ENCODE results near the gene HK1.
"Not testable (repeated sequence)": the region's sequence is repeated elsewhere in the genome, so short reads cannot be mapped to it uniquely, and the experiment has no call there.

The HK1 gene

DNA sequence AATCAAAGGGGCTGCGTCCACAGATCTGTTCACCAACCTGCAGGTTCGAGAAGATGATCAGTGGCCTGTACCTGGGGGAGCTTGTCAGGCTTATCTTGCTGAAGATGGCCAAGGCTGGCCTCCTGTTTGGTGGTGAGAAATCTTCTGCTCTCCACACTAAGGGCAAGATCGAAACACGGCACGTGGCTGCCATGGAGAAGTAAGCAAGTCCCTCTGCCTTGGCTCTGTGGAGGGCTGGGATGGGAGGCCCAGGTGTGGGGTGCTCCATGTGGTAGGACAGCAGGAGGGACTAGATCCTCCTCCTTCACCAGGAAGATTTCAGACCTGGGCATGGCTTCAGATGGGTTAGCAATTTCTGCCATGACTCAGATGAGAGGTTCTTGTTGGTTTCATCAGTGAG lies 32.3 kb upstream of the HK1 start:
- Histone ChIP-seq H3K4me3 (ENCODE audit: low read depth, low read length) (no peak overlapping the region), H3K9ac (no peak overlapping the region), H3K4me2 (ENCODE audit: low read length) (no peak overlapping the region), H3K9me3 (ENCODE audit: control insufficient read depth, low read length) (no peaks in the 10 kb centered on the region), H3K27ac (no peak overlapping the region), H3K36me3 (ENCODE audit: control insufficient read depth, insufficient read depth, low read length) (no peaks in the 10 kb centered on the region), H3K27me3 (ENCODE audit: control insufficient read depth, insufficient read depth, low read length) (no peaks in the 10 kb centered on the region), H3K79me2 (no peaks in the 10 kb centered on the region), H2AFZ (no peak overlapping the region), H3K4me1 (no peaks in the 10 kb centered on the region)
- TF ChIP-seq, protein P1, sequence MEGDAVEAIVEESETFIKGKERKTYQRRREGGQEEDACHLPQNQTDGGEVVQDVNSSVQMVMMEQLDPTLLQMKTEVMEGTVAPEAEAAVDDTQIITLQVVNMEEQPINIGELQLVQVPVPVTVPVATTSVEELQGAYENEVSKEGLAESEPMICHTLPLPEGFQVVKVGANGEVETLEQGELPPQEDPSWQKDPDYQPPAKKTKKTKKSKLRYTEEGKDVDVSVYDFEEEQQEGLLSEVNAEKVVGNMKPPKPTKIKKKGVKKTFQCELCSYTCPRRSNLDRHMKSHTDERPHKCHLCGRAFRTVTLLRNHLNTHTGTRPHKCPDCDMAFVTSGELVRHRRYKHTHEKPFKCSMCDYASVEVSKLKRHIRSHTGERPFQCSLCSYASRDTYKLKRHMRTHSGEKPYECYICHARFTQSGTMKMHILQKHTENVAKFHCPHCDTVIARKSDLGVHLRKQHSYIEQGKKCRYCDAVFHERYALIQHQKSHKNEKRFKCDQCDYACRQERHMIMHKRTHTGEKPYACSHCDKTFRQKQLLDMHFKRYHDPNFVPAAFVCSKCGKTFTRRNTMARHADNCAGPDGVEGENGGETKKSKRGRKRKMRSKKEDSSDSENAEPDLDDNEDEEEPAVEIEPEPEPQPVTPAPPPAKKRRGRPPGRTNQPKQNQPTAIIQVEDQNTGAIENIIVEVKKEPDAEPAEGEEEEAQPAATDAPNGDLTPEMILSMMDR (IDR thresholded peaks at IDR 0.05) = no peak

DNA sequence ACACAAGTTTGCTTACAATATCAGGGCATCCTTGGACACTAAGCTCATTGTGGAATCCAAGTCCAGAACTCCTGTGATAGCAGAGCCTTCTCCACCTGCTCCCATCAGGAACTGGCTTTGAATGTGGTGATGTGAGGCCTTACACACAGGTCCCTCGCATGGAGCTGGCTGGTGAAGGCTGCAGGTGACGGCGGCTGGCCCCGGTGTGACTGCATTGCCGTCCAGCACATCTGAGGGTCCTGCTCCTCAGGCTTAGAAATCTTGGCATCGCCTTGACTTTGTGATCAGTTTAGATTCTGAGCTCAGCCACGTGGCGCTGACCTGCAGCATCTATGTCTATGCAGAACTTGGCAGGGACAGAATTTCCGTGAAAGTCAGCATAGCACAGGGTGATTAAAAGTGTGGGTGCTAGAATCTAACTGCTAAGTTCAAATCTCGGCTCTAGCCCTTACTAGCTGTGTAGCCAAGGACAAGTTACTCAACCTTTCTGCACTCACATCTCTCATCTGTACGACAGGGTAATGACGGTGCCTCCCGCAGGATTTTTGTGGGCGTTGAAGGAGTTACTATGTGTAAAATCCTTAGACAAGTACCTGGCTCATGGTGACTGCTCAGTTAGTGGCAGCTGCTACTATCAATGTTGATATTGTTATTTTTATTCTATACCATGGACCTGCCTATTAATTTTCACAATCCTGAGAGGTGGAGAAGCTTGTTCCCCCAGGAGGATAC lies 31.5 kb upstream of the HK1 start:
- no peaks in the 10 kb centered on the region for H3K4me1 ChIP-seq
- no peak overlapping the region for H2AFZ ChIP-seq
- TF ChIP-seq, protein P1 (IDR thresholded peaks at IDR 0.05) = no peak
- H3K9ac ChIP-seq = no peak overlapping the region
- H3K4me2 ChIP-seq (ENCODE audit: low read length) = no peak overlapping the region
- H3K4me3 ChIP-seq (ENCODE audit: low read depth, low read length) = no peak overlapping the region
- no peaks in the 10 kb centered on the region for H3K79me2 ChIP-seq
- H3K27ac ChIP-seq = no peak overlapping the region
- H3K9me3 ChIP-seq (ENCODE audit: control insufficient read depth, low read length) = no peaks in the 10 kb centered on the region
- no peaks in the 10 kb centered on the region for H3K36me3 ChIP-seq (ENCODE audit: control insufficient read depth, insufficient read depth, low read length)
- no peaks in the 10 kb centered on the region for H3K27me3 ChIP-seq (ENCODE audit: control insufficient read depth, insufficient read depth, low read length)

DNA sequence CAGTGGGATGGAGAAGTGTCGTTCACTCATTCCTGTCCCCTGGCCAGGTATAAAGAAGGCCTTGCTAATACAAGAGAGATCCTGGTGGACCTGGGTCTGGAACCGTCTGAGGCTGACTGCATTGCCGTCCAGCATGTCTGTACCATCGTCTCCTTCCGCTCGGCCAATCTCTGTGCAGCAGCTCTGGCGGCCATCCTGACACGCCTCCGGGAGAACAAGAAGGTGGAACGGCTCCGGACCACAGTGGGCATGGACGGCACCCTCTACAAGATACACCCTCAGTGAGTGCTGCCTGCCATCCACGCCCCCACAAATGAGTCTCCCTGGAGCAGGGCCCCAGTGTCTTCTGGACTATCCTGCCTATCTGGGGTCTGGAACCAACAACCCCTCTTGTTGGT lies 31.0 kb upstream of the HK1 start:
- TF ChIP-seq, protein P1 (IDR thresholded peaks at IDR 0.05) = no peak
- no peaks in the 10 kb centered on the region for H3K9me3 ChIP-seq (ENCODE audit: control insufficient read depth, low read length)
- no peak overlapping the region for H2AFZ ChIP-seq
- H3K36me3 ChIP-seq (ENCODE audit: control insufficient read depth, insufficient read depth, low read length) = no peaks in the 10 kb centered on the region
- no peaks in the 10 kb centered on the region for H3K27me3 ChIP-seq (ENCODE audit: control insufficient read depth, insufficient read depth, low read length)
- H3K4me3 ChIP-seq (ENCODE audit: low read depth, low read length) = no peak overlapping the region
- no peak overlapping the region for H3K9ac ChIP-seq
- no peak overlapping the region for H3K4me2 ChIP-seq (ENCODE audit: low read length)
- H3K27ac ChIP-seq = no peak overlapping the region
- H3K79me2 ChIP-seq = no peaks in the 10 kb centered on the region
- H3K4me1 ChIP-seq = no peaks in the 10 kb centered on the region

DNA sequence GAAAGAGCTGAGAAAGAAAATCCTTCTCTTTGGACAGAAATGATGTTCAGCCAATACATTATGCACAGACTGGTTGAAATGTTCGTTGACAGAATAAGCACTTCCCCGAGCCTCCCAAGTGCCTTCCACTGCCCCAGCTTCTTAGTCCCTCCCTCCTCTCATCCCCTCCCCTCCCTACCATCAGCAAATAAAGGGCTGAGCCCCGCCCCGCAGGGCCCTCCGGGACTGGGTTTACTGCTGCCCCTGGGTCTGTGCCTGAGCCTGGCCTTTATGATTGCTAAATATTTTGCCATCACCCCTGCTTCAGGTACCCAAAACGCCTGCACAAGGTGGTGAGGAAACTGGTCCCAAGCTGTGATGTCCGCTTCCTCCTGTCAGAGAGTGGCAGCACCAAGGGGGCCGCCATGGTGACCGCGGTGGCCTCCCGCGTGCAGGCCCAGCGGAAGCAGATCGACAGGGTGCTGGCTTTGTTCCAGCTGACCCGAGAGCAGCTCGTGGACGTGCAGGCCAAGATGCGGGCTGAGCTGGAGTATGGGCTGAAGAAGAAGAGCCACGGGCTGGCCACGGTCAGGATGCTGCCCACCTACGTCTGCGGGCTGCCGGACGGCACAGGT lies 30.1 kb upstream of the HK1 start:
- H3K9me3 ChIP-seq (ENCODE audit: control insufficient read depth, low read length) = no peaks in the 10 kb centered on the region
- H3K79me2 ChIP-seq = no peaks in the 10 kb centered on the region
- no peaks in the 10 kb centered on the region for H3K4me1 ChIP-seq
- H3K4me2 ChIP-seq (ENCODE audit: low read length) = no peak overlapping the region
- no peak overlapping the region for H2AFZ ChIP-seq
- no peaks in the 10 kb centered on the region for H3K27me3 ChIP-seq (ENCODE audit: control insufficient read depth, insufficient read depth, low read length)
- H3K36me3 ChIP-seq (ENCODE audit: control insufficient read depth, insufficient read depth, low read length) = no peaks in the 10 kb centered on the region
- TF ChIP-seq, protein P1 (IDR thresholded peaks at IDR 0.05) = no peak
- H3K4me3 ChIP-seq (ENCODE audit: low read depth, low read length) = no peak overlapping the region
- H3K27ac ChIP-seq = no peak overlapping the region
- no peak overlapping the region for H3K9ac ChIP-seq

DNA sequence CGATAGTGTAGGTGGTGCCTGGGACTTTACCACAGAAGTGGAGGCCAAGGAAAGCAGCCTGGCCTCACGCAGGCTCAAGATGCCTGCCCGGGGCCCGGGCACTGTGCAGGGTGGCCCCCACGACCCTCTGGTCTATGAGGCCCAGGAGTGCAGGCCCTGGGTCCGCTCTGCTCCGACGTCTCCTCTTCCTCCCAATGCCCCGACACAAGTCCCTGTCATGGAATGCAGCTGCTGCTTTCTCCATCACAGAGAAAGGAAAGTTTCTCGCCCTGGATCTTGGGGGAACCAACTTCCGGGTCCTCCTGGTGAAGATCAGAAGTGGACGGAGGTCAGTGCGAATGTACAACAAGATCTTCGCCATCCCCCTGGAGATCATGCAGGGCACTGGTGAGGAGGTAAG lies 28.3 kb upstream of the HK1 start:
- no peaks in the 10 kb centered on the region for H3K9me3 ChIP-seq (ENCODE audit: control insufficient read depth, low read length)
- no peak overlapping the region for H3K27ac ChIP-seq
- no peaks in the 10 kb centered on the region for H3K36me3 ChIP-seq (ENCODE audit: control insufficient read depth, insufficient read depth, low read length)
- no peak overlapping the region for H3K4me3 ChIP-seq (ENCODE audit: low read depth, low read length)
- H3K9ac ChIP-seq = no peak overlapping the region
- H3K27me3 ChIP-seq (ENCODE audit: control insufficient read depth, insufficient read depth, low read length) = no peaks in the 10 kb centered on the region
- no peak overlapping the region for H2AFZ ChIP-seq
- TF ChIP-seq, protein P1 (IDR thresholded peaks at IDR 0.05) = no peak
- no peaks in the 10 kb centered on the region for H3K79me2 ChIP-seq
- H3K4me2 ChIP-seq (ENCODE audit: low read length) = no peak overlapping the region
- no peaks in the 10 kb centered on the region for H3K4me1 ChIP-seq

DNA sequence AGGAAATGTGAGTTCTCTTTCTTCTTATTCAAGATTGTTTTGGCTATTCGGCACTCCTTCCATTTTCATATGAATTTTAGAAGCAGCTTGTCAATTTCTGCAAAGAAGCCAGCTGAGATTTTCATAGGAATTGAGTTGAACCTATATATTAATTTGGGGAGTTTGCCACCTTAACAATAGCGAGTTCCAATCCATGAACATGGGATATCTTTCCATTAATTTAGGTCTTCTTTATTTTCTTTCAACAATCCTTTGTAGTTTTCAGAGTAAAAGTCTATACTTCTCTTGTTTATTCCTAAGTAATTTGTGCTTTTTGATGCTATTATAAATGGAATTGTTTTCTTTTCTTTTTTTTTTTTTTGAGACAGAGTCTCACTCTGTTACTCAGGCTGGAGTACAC lies 26.9 kb upstream of the HK1 start:
- not testable (repeated sequence) for H3K4me3 ChIP-seq (ENCODE audit: low read depth, low read length); H3K79me2 ChIP-seq; H3K9me3 ChIP-seq (ENCODE audit: control insufficient read depth, low read length); H3K27me3 ChIP-seq (ENCODE audit: control insufficient read depth, insufficient read depth, low read length); H3K27ac ChIP-seq; H2AFZ ChIP-seq; H3K36me3 ChIP-seq (ENCODE audit: control insufficient read depth, insufficient read depth, low read length); H3K4me1 ChIP-seq; H3K9ac ChIP-seq; H3K4me2 ChIP-seq (ENCODE audit: low read length)

Data from parathyroid adenoma (tissue), 2 donors.